ENCODE results near the gene MORN4.

MORN4 gene

GRCh38 chr10:97611473-97611872, 21.8 kb downstream of the MORN4 start:
- H3K9me2 ChIP-seq (replicated peaks; ENCODE audit: control insufficient read depth, low read length): no peaks in the 10 kb centered on the region
- no peaks in the 10 kb centered on the region for H3F3A ChIP-seq (ENCODE audit: control insufficient read depth, insufficient read depth)
- no peak overlapping the region for H3K27ac ChIP-seq (ENCODE audit: low read depth, low read length)
- no peaks in the 10 kb centered on the region for H3K9me3 ChIP-seq (ENCODE audit: control insufficient read depth, insufficient read depth, low read length)
- no peaks in the 10 kb centered on the region for H4K20me1 ChIP-seq (ENCODE audit: control insufficient read depth, insufficient read depth, low read depth, low read length)
- no peaks in the 10 kb centered on the region for H3K79me2 ChIP-seq (ENCODE audit: control insufficient read depth, low read length)
- H3K4me3 ChIP-seq (ENCODE audit: low read length): no peak overlapping the region
- no peak overlapping the region for H3K4me2 ChIP-seq (ENCODE audit: low read length)
- H3K36me3 ChIP-seq (ENCODE audit: control insufficient read depth, low read length): no peaks in the 10 kb centered on the region
- no peaks in the 10 kb centered on the region for H3K27me3 ChIP-seq (ENCODE audit: control insufficient read depth, low read length)
- TF ChIP-seq, protein P1, sequence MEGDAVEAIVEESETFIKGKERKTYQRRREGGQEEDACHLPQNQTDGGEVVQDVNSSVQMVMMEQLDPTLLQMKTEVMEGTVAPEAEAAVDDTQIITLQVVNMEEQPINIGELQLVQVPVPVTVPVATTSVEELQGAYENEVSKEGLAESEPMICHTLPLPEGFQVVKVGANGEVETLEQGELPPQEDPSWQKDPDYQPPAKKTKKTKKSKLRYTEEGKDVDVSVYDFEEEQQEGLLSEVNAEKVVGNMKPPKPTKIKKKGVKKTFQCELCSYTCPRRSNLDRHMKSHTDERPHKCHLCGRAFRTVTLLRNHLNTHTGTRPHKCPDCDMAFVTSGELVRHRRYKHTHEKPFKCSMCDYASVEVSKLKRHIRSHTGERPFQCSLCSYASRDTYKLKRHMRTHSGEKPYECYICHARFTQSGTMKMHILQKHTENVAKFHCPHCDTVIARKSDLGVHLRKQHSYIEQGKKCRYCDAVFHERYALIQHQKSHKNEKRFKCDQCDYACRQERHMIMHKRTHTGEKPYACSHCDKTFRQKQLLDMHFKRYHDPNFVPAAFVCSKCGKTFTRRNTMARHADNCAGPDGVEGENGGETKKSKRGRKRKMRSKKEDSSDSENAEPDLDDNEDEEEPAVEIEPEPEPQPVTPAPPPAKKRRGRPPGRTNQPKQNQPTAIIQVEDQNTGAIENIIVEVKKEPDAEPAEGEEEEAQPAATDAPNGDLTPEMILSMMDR (IDR thresholded peaks at IDR 0.05; ENCODE audit: low read depth, low read length, poor library complexity, severe bottlenecking): no peak
- no peak for TF ChIP-seq EZH2phosphoT487 (IDR thresholded peaks at IDR 0.05; ENCODE audit: borderline replicate concordance, low read length)
- H3K4me1 ChIP-seq (ENCODE audit: control insufficient read depth, low read length): no peaks in the 10 kb centered on the region

GRCh38 chr10:97608991-97609561, 24.2 kb downstream of the MORN4 start:
- Histone ChIP-seq H4K20me1 (ENCODE audit: control insufficient read depth, insufficient read depth, low read depth, low read length) (no peaks in the 10 kb centered on the region), H3K36me3 (ENCODE audit: control insufficient read depth, low read length) (no peaks in the 10 kb centered on the region), H3K9me3 (ENCODE audit: control insufficient read depth, insufficient read depth, low read length) (no peaks in the 10 kb centered on the region), H3K79me2 (ENCODE audit: control insufficient read depth, low read length) (no peaks in the 10 kb centered on the region), H3K27ac (ENCODE audit: low read depth, low read length) (no peak overlapping the region), H3K27me3 (ENCODE audit: control insufficient read depth, low read length) (no peaks in the 10 kb centered on the region), H3K4me2 (ENCODE audit: low read length) (no peak overlapping the region), H3F3A (ENCODE audit: control insufficient read depth, insufficient read depth) (no peaks in the 10 kb centered on the region), H3K4me3 (ENCODE audit: low read length) (no peak overlapping the region), H3K4me1 (ENCODE audit: control insufficient read depth, low read length) (no peaks in the 10 kb centered on the region), H3K9me2 (replicated peaks; ENCODE audit: control insufficient read depth, low read length) (no peaks in the 10 kb centered on the region)
- TF ChIP-seq, protein P1 (IDR thresholded peaks at IDR 0.05; ENCODE audit: low read depth, low read length, poor library complexity, severe bottlenecking): no peak
- no peak for TF ChIP-seq EZH2phosphoT487 (IDR thresholded peaks at IDR 0.05; ENCODE audit: borderline replicate concordance, low read length)

GRCh38 chr10:97607095-97607636, 26.1 kb downstream of the MORN4 start:
- H3K4me1 ChIP-seq (ENCODE audit: control insufficient read depth, low read length): no peaks in the 10 kb centered on the region
- H3K36me3 ChIP-seq (ENCODE audit: control insufficient read depth, low read length): no peaks in the 10 kb centered on the region
- no peak overlapping the region for H3K4me2 ChIP-seq (ENCODE audit: low read length)
- no peaks in the 10 kb centered on the region for H3K27me3 ChIP-seq (ENCODE audit: control insufficient read depth, low read length)
- no peaks in the 10 kb centered on the region for H3K9me2 ChIP-seq (replicated peaks; ENCODE audit: control insufficient read depth, low read length)
- TF ChIP-seq EZH2phosphoT487 (IDR thresholded peaks at IDR 0.05; ENCODE audit: borderline replicate concordance, low read length): no peak
- TF ChIP-seq, protein P1 (IDR thresholded peaks at IDR 0.05; ENCODE audit: low read depth, low read length, poor library complexity, severe bottlenecking): no peak
- no peaks in the 10 kb centered on the region for H3K79me2 ChIP-seq (ENCODE audit: control insufficient read depth, low read length)
- no peaks in the 10 kb centered on the region for H3F3A ChIP-seq (ENCODE audit: control insufficient read depth, insufficient read depth)
- H3K27ac ChIP-seq (ENCODE audit: low read depth, low read length): no peak overlapping the region
- no peaks in the 10 kb centered on the region for H3K9me3 ChIP-seq (ENCODE audit: control insufficient read depth, insufficient read depth, low read length)
- H4K20me1 ChIP-seq (ENCODE audit: control insufficient read depth, insufficient read depth, low read depth, low read length): no peaks in the 10 kb centered on the region
- H3K4me3 ChIP-seq (ENCODE audit: low read length): no peak overlapping the region
